GM18520 (cell line): ENCODE data around the gene NLRC5.
"Not testable (repeated sequence)": the region's sequence is repeated elsewhere in the genome, so short reads cannot be mapped to it uniquely, and the experiment has no call there.

Experiments used
- ATAC-seq: cut with Tn5 transposase; IDR thresholded peaks from one replicate; pipeline ENCODE4 v1.9.1; 2021; ENCODE audit not compliant: unreplicated experiment

The NLRC5 gene

GRCh38 chr16:57069635-57070370, 80.4 kb downstream of the NLRC5 start:
- ATAC-seq, result no peak

- ATAC-seq, result no peak
These were observed 81.1 kb downstream of the NLRC5 start for GRCh38 chr16:57070424-57070823.

- ATAC-seq, result not testable (repeated sequence)
These were observed 81.8 kb downstream of the NLRC5 start for GRCh38 chr16:57071081-57071732.

GRCh38 chr16:57071831-57072582, 82.7 kb downstream of the NLRC5 start:
- no peak for ATAC-seq

GRCh38 chr16:57072616-57073275, 83.4 kb downstream of the NLRC5 start:
- ATAC-seq, result no peak

GRCh38 chr16:57077714-57078113, 88.4 kb downstream of the NLRC5 start:
- ATAC-seq, result no peak

- no peak for ATAC-seq
These were observed 92.4 kb downstream of the NLRC5 start for GRCh38 chr16:57081744-57082143.

- ATAC-seq, result no peak
These were observed 93.3 kb downstream of the NLRC5 start for GRCh38 chr16:57082664-57083063.

GRCh38 chr16:57083485-57084126, 94.2 kb downstream of the NLRC5 start:
- ATAC-seq, result no peak

- ATAC-seq, result no peak
These were observed 95.0 kb downstream of the NLRC5 start for GRCh38 chr16:57084257-57084770.

GRCh38 chr16:57084996-57085395, 95.6 kb downstream of the NLRC5 start:
- no peak for ATAC-seq

- no peak for ATAC-seq
These were observed 97.6 kb downstream of the NLRC5 start for GRCh38 chr16:57087003-57087402.

GRCh38 chr16:57089406-57089805, 100.0 kb downstream of the NLRC5 start:
- no peak for ATAC-seq

- ATAC-seq, result no peak
These were observed 102.0 kb downstream of the NLRC5 start for GRCh38 chr16:57091200-57091974.

GRCh38 chr16:57091975-57092785, 102.8 kb downstream of the NLRC5 start, which contains the start of gene CPNE2:
TSS of gene CPNE2 (plus strand) at chr16:57092583. CDS start at chr16:57110743, 18,160 bp downstream.
- ATAC-seq, result no peak

- ATAC-seq, result no peak
These were observed 103.5 kb downstream of the NLRC5 start for GRCh38 chr16:57092786-57093411.

- ATAC-seq, result no peak
These were observed 104.6 kb downstream of the NLRC5 start for GRCh38 chr16:57093666-57094564.
